BLaER1 (cell line): ENCODE data around the gene NDUFS2.

Source experiments
- H3K27ac ChIP-seq: shearing (Covaris generic); formaldehyde crosslinking; 2 replicates; pipeline ENCODE4 v1.8.1; 2022
- H3K27me3 ChIP-seq: shearing (Covaris generic); formaldehyde crosslinking; 2 replicates; pipeline ENCODE4 v1.8.1; 2022
- H3K36me3 ChIP-seq: shearing (Covaris generic); formaldehyde crosslinking; 2 replicates; pipeline ENCODE4 v1.8.1; 2022
- H3K4me1 ChIP-seq: shearing (Covaris generic); formaldehyde crosslinking; 2 replicates; pipeline ENCODE4 v1.8.1; 2022
- H3K4me2 ChIP-seq: shearing (Covaris generic); formaldehyde crosslinking; 2 replicates; pipeline ENCODE4 v1.8.1; 2022
- H3K4me3 ChIP-seq: shearing (Covaris generic); formaldehyde crosslinking; 2 replicates; pipeline ENCODE4 v1.8.1; 2022
- H3K9ac ChIP-seq: shearing (Covaris generic); formaldehyde crosslinking; 2 replicates; pipeline ENCODE4 v1.8.1; 2022
- H3K9me3 ChIP-seq: shearing (Covaris generic); formaldehyde crosslinking; 2 replicates; pipeline ENCODE4 v1.8.1; 2022
- H4K20me1 ChIP-seq: shearing (Covaris generic); formaldehyde crosslinking; 2 replicates; pipeline ENCODE4 v1.8.1; 2022
- Cebpa-rat ChIP-seq: shearing (Covaris generic); IDR thresholded peaks from 2 replicates; pipeline ENCODE4 v1.8.1; 2022

Gene NDUFS2

GRCh38 chr1:161162052-161162451 is 40.1 kb upstream of the NDUFS2 start:
- TF ChIP-seq Cebpa-rat = no peak
- Histone ChIP-seq H3K36me3 (peaks cover 65% of the 10 kb centered on the region), H3K9me3 (no peaks in the 10 kb centered on the region), H3K4me2 (no peak overlapping the region), H3K4me1 (peaks cover 39% of the 10 kb centered on the region), H3K9ac (no peak overlapping the region), H3K27me3 (no peaks in the 10 kb centered on the region), H3K27ac (no peak overlapping the region), H3K4me3 (no peak overlapping the region), H4K20me1 (no peaks in the 10 kb centered on the region)

DNA sequence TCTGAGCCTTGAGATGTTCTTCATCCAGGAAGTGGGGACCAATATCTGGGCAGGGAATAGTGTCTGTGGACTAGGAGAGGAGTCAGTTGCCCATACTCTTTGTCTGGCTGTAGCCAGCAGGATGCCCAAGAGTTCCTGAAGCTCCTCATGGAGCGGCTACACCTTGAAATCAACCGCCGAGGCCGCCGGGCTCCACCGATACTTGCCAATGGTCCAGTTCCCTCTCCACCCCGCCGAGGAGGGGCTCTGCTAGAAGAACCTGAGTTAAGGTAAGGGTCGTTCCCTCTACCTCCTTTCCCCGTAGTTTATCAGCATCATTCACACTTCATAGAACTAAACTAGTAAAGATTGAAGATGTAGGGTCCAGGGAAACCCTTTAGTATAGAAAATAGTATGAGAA is 39.4 kb upstream of the NDUFS2 start:
- Histone ChIP-seq H3K27me3 (no peaks in the 10 kb centered on the region), H3K4me3 (no peak overlapping the region), H3K9ac (0 out of 2 replicates have a peak overlapping the region, but pooled peaks have one; percentile 18), H3K4me1 (peaks cover 47% of the 10 kb centered on the region), H3K27ac (no peak overlapping the region), H3K9me3 (no peaks in the 10 kb centered on the region), H4K20me1 (no peaks in the 10 kb centered on the region), H3K36me3 (peaks cover 57% of the 10 kb centered on the region), H3K4me2 (no peak overlapping the region)
- no peak for TF ChIP-seq Cebpa-rat

- no peaks in the 10 kb centered on the region for H3K9me3 ChIP-seq
- no peak overlapping the region for H3K4me2 ChIP-seq
- peaks cover 49% of the 10 kb centered on the region for H3K36me3 ChIP-seq
- H3K4me3 ChIP-seq = no peak overlapping the region
- TF ChIP-seq Cebpa-rat = no peak
- H3K4me1 ChIP-seq = peaks cover 44% of the 10 kb centered on the region
- no peaks in the 10 kb centered on the region for H3K27me3 ChIP-seq
- no peaks in the 10 kb centered on the region for H4K20me1 ChIP-seq
- H3K9ac ChIP-seq = no peak overlapping the region
- H3K27ac ChIP-seq = no peak overlapping the region
Observed at GRCh38 chr1:161163793-161164192, 38.4 kb upstream of the NDUFS2 start.

DNA sequence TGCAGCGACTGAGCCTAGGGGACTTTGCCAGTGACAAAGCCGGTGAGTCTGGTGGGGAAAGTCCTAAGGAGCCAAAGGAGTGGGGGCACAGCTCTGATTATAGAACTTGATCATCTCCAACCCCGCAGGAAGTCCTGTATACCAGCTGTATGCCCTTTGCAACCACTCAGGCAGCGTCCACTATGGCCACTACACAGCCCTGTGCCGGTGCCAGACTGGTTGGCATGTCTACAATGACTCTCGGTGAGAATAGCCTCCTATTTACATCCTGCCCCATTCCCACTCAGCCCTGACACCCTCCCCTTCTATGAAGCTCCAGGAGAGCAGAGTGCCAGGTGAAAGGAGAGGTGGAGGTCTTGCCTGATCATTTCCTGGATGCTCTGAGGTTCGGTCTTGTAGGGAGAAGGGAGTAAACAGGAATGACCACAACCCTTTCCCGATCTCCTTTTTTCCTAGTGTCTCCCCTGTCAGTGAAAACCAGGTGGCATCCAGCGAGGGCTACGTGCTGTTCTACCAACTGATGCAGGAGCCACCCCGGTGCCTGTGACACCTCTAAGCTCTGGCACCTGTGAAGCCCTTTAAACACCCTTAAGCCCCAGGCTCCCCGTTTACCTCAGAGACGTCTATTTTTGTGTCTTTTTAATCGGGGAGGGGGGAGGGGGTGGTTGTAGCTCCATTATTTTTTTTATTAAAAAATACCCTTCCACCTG is 37.1 kb upstream of the NDUFS2 start:
- H4K20me1 ChIP-seq = no peaks in the 10 kb centered on the region
- no peak for TF ChIP-seq Cebpa-rat
- peaks cover 38% of the 10 kb centered on the region for H3K4me1 ChIP-seq
- peak overlapping the region; percentile 79 for H3K9ac ChIP-seq
- no peaks in the 10 kb centered on the region for H3K9me3 ChIP-seq
- peaks cover 58% of the 10 kb centered on the region for H3K36me3 ChIP-seq
- peak overlapping the region; percentile 75 for H3K4me3 ChIP-seq
- peak overlapping the region; percentile 99 for H3K4me2 ChIP-seq
- no peak overlapping the region; the same call in 1 of the 2 replicates for H3K27ac ChIP-seq
- H3K27me3 ChIP-seq = no peaks in the 10 kb centered on the region

DNA sequence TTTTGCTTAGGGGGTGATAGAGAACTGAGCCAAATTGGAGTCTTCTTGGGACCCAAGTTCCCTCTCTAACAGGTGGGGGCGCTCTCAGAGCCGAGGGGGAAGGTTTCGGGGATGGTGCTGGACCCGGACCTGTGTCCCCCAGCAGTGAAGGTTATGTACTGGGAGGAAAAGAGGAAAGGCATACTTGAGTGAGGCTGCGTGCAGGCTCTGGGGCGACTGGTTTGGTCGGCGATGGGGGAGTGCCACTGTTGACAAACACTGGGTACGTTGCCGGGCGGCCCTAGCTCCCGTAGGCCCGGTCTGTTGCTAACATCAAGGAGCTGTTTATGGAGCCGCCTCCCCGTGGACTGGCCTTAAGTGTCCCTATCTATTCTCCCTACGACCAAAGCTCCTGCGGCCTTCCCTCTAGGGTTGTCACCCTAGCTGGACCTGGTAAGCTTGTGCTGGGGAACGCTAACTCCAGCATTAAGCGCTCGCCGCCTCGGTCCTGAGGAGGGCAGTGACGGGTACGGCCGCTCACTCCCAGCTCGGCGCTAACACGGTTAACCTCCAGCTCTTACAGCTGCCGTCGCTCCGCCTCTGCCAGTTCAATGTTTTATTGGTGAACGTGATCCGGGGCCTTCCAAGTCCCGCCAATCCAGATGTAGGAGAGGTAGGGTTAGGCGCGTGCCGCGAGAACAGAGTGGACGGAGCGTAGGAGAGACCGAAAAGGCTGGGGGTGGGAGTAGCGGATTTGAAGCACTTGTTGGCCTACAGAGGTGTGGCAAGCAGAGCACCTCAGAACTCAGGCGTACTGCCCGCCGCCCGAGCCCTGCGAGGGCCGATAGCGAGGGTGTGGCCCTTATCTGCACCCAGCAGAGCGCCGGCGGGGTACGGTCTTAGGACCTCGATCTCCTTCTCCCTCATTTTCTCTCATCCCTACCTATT is 36.2 kb upstream of the NDUFS2 start, which contains the start of gene PPOX:
PPOX (plus strand) TSS at position 685 of the 927 bp plus-strand sequence. CDS start 422 bp downstream, outside the sequence.
- H3K9me3 ChIP-seq = no peaks in the 10 kb centered on the region
- no peaks in the 10 kb centered on the region for H3K27me3 ChIP-seq
- H4K20me1 ChIP-seq = no peaks in the 10 kb centered on the region
- H3K4me2 ChIP-seq = peak within 1 kb of the TSS; percentile 99
- H3K4me1 ChIP-seq = peaks cover 28% of the 10 kb centered on the region
- peak within 1 kb of the TSS; percentile 79 for H3K9ac ChIP-seq
- peaks cover 62% of the 10 kb centered on the region for H3K36me3 ChIP-seq
- TF ChIP-seq Cebpa-rat = no peak
- peak within 1 kb of the TSS; percentile 75 for H3K4me3 ChIP-seq
- H3K27ac ChIP-seq = peak within 1 kb of the TSS; percentile 59

GRCh38 chr1:161166669-161167548 is 35.3 kb upstream of the NDUFS2 start:
- Histone ChIP-seq H3K4me3 (peak overlapping the region; percentile 75), H3K27me3 (no peaks in the 10 kb centered on the region), H3K9me3 (no peaks in the 10 kb centered on the region), H3K4me2 (peak overlapping the region; percentile 99), H3K9ac (peak overlapping the region; percentile 79), H3K27ac (peak overlapping the region; percentile 59), H3K36me3 (peaks cover 63% of the 10 kb centered on the region), H4K20me1 (no peaks in the 10 kb centered on the region), H3K4me1 (peaks cover 23% of the 10 kb centered on the region)
- no peak for TF ChIP-seq Cebpa-rat

GRCh38 chr1:161168906-161169305 is 33.3 kb upstream of the NDUFS2 start:
- H3K4me3 ChIP-seq = no peak overlapping the region
- no peaks in the 10 kb centered on the region for H3K27me3 ChIP-seq
- peaks cover 63% of the 10 kb centered on the region for H3K36me3 ChIP-seq
- peaks cover 23% of the 10 kb centered on the region for H3K4me1 ChIP-seq
- no peak overlapping the region for H3K27ac ChIP-seq
- no peak overlapping the region for H3K9ac ChIP-seq
- no peak for TF ChIP-seq Cebpa-rat
- H3K4me2 ChIP-seq = no peak overlapping the region
- H4K20me1 ChIP-seq = no peaks in the 10 kb centered on the region
- H3K9me3 ChIP-seq = no peaks in the 10 kb centered on the region

DNA sequence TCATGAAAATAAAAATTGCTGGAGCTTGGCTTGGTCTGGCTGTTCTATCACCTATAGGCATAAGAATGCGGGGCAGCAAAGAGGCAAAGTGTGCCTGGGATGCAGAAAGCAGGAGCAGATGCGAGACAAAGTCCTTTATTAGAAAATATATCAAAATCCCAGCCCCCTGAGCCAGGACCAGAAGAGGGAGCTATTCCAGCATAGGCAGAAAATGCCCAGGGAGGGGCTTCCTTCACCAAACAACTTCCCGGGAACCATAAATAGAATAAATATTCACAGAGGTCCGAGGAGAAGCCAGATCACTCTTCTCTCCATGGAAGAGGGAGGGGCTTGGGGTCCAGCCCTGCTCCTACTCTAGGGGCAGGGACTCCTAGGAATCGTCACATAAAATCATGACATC is 31.0 kb upstream of the NDUFS2 start:
- Histone ChIP-seq H3K4me2 (no peak overlapping the region), H3K9me3 (no peaks in the 10 kb centered on the region), H3K9ac (no peak overlapping the region), H3K36me3 (peaks cover 74% of the 10 kb centered on the region), H3K27ac (no peak overlapping the region), H3K4me3 (no peak overlapping the region), H3K27me3 (no peaks in the 10 kb centered on the region), H4K20me1 (peaks cover 11% of the 10 kb centered on the region; the same call in 1 of the 2 replicates), H3K4me1 (peaks cover 23% of the 10 kb centered on the region)
- TF ChIP-seq Cebpa-rat = no peak

DNA sequence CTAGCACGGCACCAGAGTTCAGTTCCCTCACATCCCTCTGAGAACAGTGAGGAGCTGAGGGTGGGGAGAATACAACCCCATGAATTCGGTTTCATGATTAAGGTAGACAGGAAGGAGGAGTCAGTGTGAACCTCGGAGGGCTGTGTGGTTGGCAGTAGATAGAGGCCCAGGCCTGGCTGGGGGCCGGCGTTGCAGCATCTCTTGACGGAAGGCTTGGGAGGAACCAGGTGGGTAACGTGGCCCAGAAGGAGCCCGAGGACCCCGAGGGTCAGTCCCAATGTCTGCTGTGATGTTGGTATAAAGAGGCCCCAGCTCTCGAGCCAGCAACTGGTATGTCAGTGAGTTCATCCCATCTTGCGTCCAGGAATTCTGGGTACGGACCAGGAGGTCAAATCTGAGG is 30.5 kb upstream of the NDUFS2 start:
- Histone ChIP-seq H3K4me2 (no peak overlapping the region), H3K4me3 (no peak overlapping the region), H3K9me3 (no peaks in the 10 kb centered on the region), H3K4me1 (peaks cover 28% of the 10 kb centered on the region), H3K27me3 (no peaks in the 10 kb centered on the region), H3K9ac (no peak overlapping the region), H3K27ac (no peak overlapping the region), H4K20me1 (peaks cover 16% of the 10 kb centered on the region; the same call in 1 of the 2 replicates), H3K36me3 (peaks cover 74% of the 10 kb centered on the region)
- TF ChIP-seq Cebpa-rat = no peak
